Osteoblast (primary cell): ENCODE results near the gene KIDINS220. TPM values are rescaled to one million over a fixed set of nuclear protein-coding genes. Genes with fewer than 3 reads are reported as not detected.

Source experiments
- DNase-seq: peaks from one replicate; pipeline ENCODE4 v3.0.0; 2011; ENCODE audit warnings: low spot score, mixed read lengths; ENCODE audit not compliant: insufficient read length; ENCODE audit errors: missing footprints
- H2AFZ ChIP-seq: 2 replicates; pipeline ENCODE4 v1.6.0; 2011; ENCODE audit warnings: mild to moderate bottlenecking, low read length
- H3K27ac ChIP-seq: 2 replicates; pipeline ENCODE4 v1.5.1; 2011; ENCODE audit warnings: mild to moderate bottlenecking, low read depth, low read length, moderate library complexity
- H3K27me3 ChIP-seq: 2 replicates; pipeline ENCODE4 v1.6.0; 2012; ENCODE audit warnings: mild to moderate bottlenecking, control low read depth, inconsistent platforms, low read length, moderate library complexity; ENCODE audit not compliant: insufficient read depth
- H3K36me3 ChIP-seq: 2 replicates; pipeline ENCODE4 v1.5.1; 2011; ENCODE audit warnings: mild to moderate bottlenecking, low read length, control low read depth, moderate library complexity; ENCODE audit not compliant: insufficient read depth
- H3K4me1 ChIP-seq: 2 replicates; pipeline ENCODE4 v1.5.1; 2011; ENCODE audit warnings: mild to moderate bottlenecking, low read length, control low read depth, moderate library complexity; ENCODE audit not compliant: insufficient read depth
- H3K4me2 ChIP-seq: 2 replicates; pipeline ENCODE4 v1.6.0; 2011; ENCODE audit warnings: mild to moderate bottlenecking, low read length; ENCODE audit not compliant: insufficient read depth
- H3K4me3 ChIP-seq: fragments of 200-600 bp; sonication (generic); 3 replicates; pipeline ENCODE4 v1.5.1; 2012; ENCODE audit warnings: mild to moderate bottlenecking, low read length, inconsistent platforms; ENCODE audit not compliant: insufficient read depth
- H3K79me2 ChIP-seq: 2 replicates; pipeline ENCODE4 v1.6.0; 2012; ENCODE audit warnings: mild to moderate bottlenecking, low read length, control low read depth, inconsistent platforms; ENCODE audit not compliant: insufficient read depth
- H3K9me3 ChIP-seq: 2 replicates; pipeline ENCODE4 v1.5.1; 2011; ENCODE audit warnings: low read depth, low read length, control low read depth
- H4K20me1 ChIP-seq: 2 replicates; pipeline ENCODE4 v1.6.0; 2012; ENCODE audit warnings: mild to moderate bottlenecking, low read length, control low read depth; ENCODE audit not compliant: insufficient read depth
- CTCF ChIP-seq: IDR thresholded peaks from 2 replicates; pipeline ENCODE4 v1.5.1; 2011; ENCODE audit warnings: mild to moderate bottlenecking, low read depth, low read length, moderate library complexity; ENCODE audit errors: extremely low read depth
- total RNA-seq: library from RNA; depleted of rRNA; stranded (reverse); fragments of >200 nt; gene quantifications from 2 replicates; pipeline ENCODE4 v1.2.3, GENCODE V29; 2012

KIDINS220 gene
- total RNA-seq, 1 donor = 134 TPM

- H3K4me3 ChIP-seq = no peak overlapping the region
- H3K36me3 ChIP-seq = peaks cover 30% of the 10 kb centered on the region
- no peaks in the 10 kb centered on the region for H4K20me1 ChIP-seq
- no peak for TF ChIP-seq CTCF
- no peaks in the 10 kb centered on the region for H3K79me2 ChIP-seq
- H3K27ac ChIP-seq = no peak overlapping the region
- H3K27me3 ChIP-seq = no peaks in the 10 kb centered on the region
- no peak for DNase-seq
- H2AFZ ChIP-seq = no peak overlapping the region
- H3K4me2 ChIP-seq = no peak overlapping the region
- H3K9me3 ChIP-seq = no peaks in the 10 kb centered on the region
- H3K4me1 ChIP-seq = no peaks in the 10 kb centered on the region
These were observed 26.0 kb upstream of the KIDINS220 start for GRCh38 chr2:8863331-8863953.

GRCh38 chr2:8862230-8862629 is 24.8 kb upstream of the KIDINS220 start:
- no peak overlapping the region for H2AFZ ChIP-seq
- no peak overlapping the region for H3K4me3 ChIP-seq
- no peak overlapping the region for H3K4me2 ChIP-seq
- TF ChIP-seq CTCF = no peak
- no peaks in the 10 kb centered on the region for H3K27me3 ChIP-seq
- H3K27ac ChIP-seq = no peak overlapping the region
- peaks cover 33% of the 10 kb centered on the region for H3K36me3 ChIP-seq
- DNase-seq = no peak
- H3K4me1 ChIP-seq = no peaks in the 10 kb centered on the region
- no peaks in the 10 kb centered on the region for H4K20me1 ChIP-seq
- no peaks in the 10 kb centered on the region for H3K9me3 ChIP-seq
- no peaks in the 10 kb centered on the region for H3K79me2 ChIP-seq

GRCh38 chr2:8861797-8862196 is 24.4 kb upstream of the KIDINS220 start:
- Histone ChIP-seq H3K36me3 (peaks cover 37% of the 10 kb centered on the region), H3K9me3 (no peaks in the 10 kb centered on the region), H3K4me2 (no peak overlapping the region), H3K4me1 (no peaks in the 10 kb centered on the region), H3K4me3 (no peak overlapping the region), H3K79me2 (no peaks in the 10 kb centered on the region), H3K27ac (no peak overlapping the region), H4K20me1 (no peaks in the 10 kb centered on the region), H2AFZ (no peak overlapping the region), H3K27me3 (no peaks in the 10 kb centered on the region)
- TF ChIP-seq CTCF = no peak
- DNase-seq = no peak

GRCh38 chr2:8860239-8860638 is 22.8 kb upstream of the KIDINS220 start:
- H3K4me3 ChIP-seq = no peak overlapping the region
- TF ChIP-seq CTCF = no peak
- H2AFZ ChIP-seq = no peak overlapping the region
- no peaks in the 10 kb centered on the region for H3K79me2 ChIP-seq
- H3K36me3 ChIP-seq = peaks cover 37% of the 10 kb centered on the region
- H4K20me1 ChIP-seq = no peaks in the 10 kb centered on the region
- no peaks in the 10 kb centered on the region for H3K27me3 ChIP-seq
- no peaks in the 10 kb centered on the region for H3K9me3 ChIP-seq
- no peaks in the 10 kb centered on the region for H3K4me1 ChIP-seq
- no peak overlapping the region for H3K27ac ChIP-seq
- no peak overlapping the region for H3K4me2 ChIP-seq
- DNase-seq = no peak
